Transverse colon (tissue), 4 donors: ENCODE data around the gene SYCP2. TPM values are rescaled to one million over a fixed set of nuclear protein-coding genes. Genes with fewer than 3 reads are reported as not detected.
A peak's percentile ranks its signal among the peaks of the same experiment; 100 is the strongest.
"Not testable (repeated sequence)": the region's sequence is repeated elsewhere in the genome, so short reads cannot be mapped to it uniquely, and the experiment has no call there.

ENCODE experiments used
- DNase-seq: peaks from one replicate; pipeline ENCODE4 v3.0.0-alpha.2; 2019
- H3K27ac ChIP-seq, 4 donors: fragments of 200-600 bp; sonication (generic); 2 replicates each; pipeline ENCODE4 v1.5.1; 2016 to 2018; ENCODE audit warnings: inconsistent platforms in 4 of 4
- H3K27me3 ChIP-seq: fragments of 200-600 bp; sonication (generic); 2 replicates; pipeline ENCODE4 v1.5.1; 2017; ENCODE audit warnings: inconsistent platforms
- H3K36me3 ChIP-seq, 4 donors: fragments of 200-600 bp; sonication (generic); 2 replicates each; pipeline ENCODE4 v1.5.1; 2017 to 2019; ENCODE audit warnings: inconsistent platforms in 4 of 4
- H3K4me1 ChIP-seq, 4 donors: fragments of 200-600 bp; sonication (generic); 2 replicates each; pipeline ENCODE4 v1.5.1; 2017 to 2020; ENCODE audit warnings: inconsistent platforms in 4 of 4
- H3K4me3 ChIP-seq, 4 donors: fragments of 200-600 bp; sonication (generic); 1 replicate in 1 of 4; 2 replicates in 3 of 4; pipeline versions ENCODE4 v1.5.1 to v1.6.1; 2017 to 2019; ENCODE audit warnings: inconsistent platforms in 4 of 4
- H3K9me3 ChIP-seq, 2 donors: fragments of 200-600 bp; sonication (generic); 2 replicates each; pipeline ENCODE4 v1.5.1; 2017 to 2019; ENCODE audit warnings: inconsistent platforms in 2 of 2
- CTCF ChIP-seq, 5 experiments: fragments of 200-600 bp in 3 of 5; fragments of 450-650 bp in 2 of 5; sonication (generic) in 3 of 5; IDR thresholded peaks; 1 replicate in 2 of 5; 2 replicates in 3 of 5; pipeline ENCODE4 v1.5.1; 2016 to 2017; ENCODE audit warnings: antibody characterized with exemption in 5 of 5, inconsistent platforms in 3 of 5, mild to moderate bottlenecking in 2 of 5, moderate library complexity in 1 of 5
- EP300 ChIP-seq: sonication (generic); formaldehyde crosslinking; IDR thresholded peaks from one replicate; pipeline ENCODE4 v1.6.1; 2017; ENCODE audit warnings: antibody characterized with exemption, low read depth
- POLR2A ChIP-seq: fragments of 450-650 bp; IDR thresholded peaks from one replicate; pipeline ENCODE4 v1.6.1; 2016; ENCODE audit warnings: antibody characterized with exemption, mild to moderate bottlenecking, moderate library complexity
- POLR2AphosphoS5 ChIP-seq, 3 donors: sonication (generic); formaldehyde crosslinking; IDR thresholded peaks; one replicate each; pipeline ENCODE4 v1.6.1; 2016; ENCODE audit warnings: antibody characterized with exemption in 3 of 3
- WGBS, 2 donors: methylation state at CpG; one replicate each; pipeline ENCODE4 v1.1.5; 2018; ENCODE audit warnings: low coverage in 1 of 2; 5-methylcytosine and 5-hydroxymethylcytosine counted together
- in situ Hi-C, 4 donors: fragments of 200-750 bp; cut with MboI; loops; one replicate each; pipeline versions ENCODE4 v1.15.0 to v1.15.1; 2017; ENCODE audit warnings: low sequenced_read_pairs in 3 of 4, low pct_ligation_motif_present in 1 of 4, low pct_unique_long_range_greater_than_20kb in 1 of 4
- intact Hi-C: fragments of 100-400 bp; cut with DNase I; formaldehyde crosslinking; loops from one replicate; pipeline ENCODE4 v1.15.1; 2023; ENCODE audit warnings: low total_unique reads
- total RNA-seq, 4 donors: library from RNA; depleted of rRNA; stranded (reverse); fragments of >200 nt; gene quantifications; one replicate each; pipeline ENCODE4 v1.1.0, GENCODE V29; 2016

The SYCP2 gene
- total RNA-seq, 4 donors from 2014 or later: 0.82 to 1.1 TPM; not detected in 2

- Histone ChIP-seq H3K4me1 (no peaks in the 10 kb centered on the region), H3K4me3 (no peak overlapping the region), H3K27ac (no peak overlapping the region), H3K9me3 (no peaks in the 10 kb centered on the region), H3K27me3 (no peaks in the 10 kb centered on the region), H3K36me3 (no peaks in the 10 kb centered on the region)
- WGBS, 2 donors: 80 to 81% methylated on average over 4 of the region's 4 CpGs
- in situ Hi-C loops: no loop called here
- TF ChIP-seq POLR2A: no peak
- TF ChIP-seq EP300: no peak
- no peak for TF ChIP-seq CTCF (IDR thresholded peaks at IDR 0.05)
- TF ChIP-seq POLR2AphosphoS5 (IDR thresholded peaks at IDR 0.05): no peak
- intact Hi-C loops: no loop called here
- DNase-seq: no peak
Measured at GRCh38 chr20:59861401-59861800, 72.0 kb downstream of the SYCP2 start.

- no peak for TF ChIP-seq POLR2AphosphoS5 (IDR thresholded peaks at IDR 0.05)
- TF ChIP-seq EP300: no peak
- TF ChIP-seq POLR2A: no peak
- no peak for TF ChIP-seq CTCF (IDR thresholded peaks at IDR 0.05)
- no peak overlapping the region for H3K27ac ChIP-seq
- no peaks in the 10 kb centered on the region for H3K9me3 ChIP-seq
- intact Hi-C loops (no loop called here), in situ Hi-C loops (no loop called here)
- H3K27me3 ChIP-seq: no peaks in the 10 kb centered on the region
- no peaks in the 10 kb centered on the region for H3K4me1 ChIP-seq
- DNase-seq: no peak
- 83 to 90% methylated on average over 2 to 5 of the region's 5 CpGs for WGBS, 2 donors
- H3K4me3 ChIP-seq: no peak overlapping the region
- H3K36me3 ChIP-seq: no peaks in the 10 kb centered on the region
Measured at GRCh38 chr20:59858425-59858824, 75.0 kb downstream of the SYCP2 start.

- Histone ChIP-seq H3K27ac (no peak overlapping the region), H3K27me3 (no peaks in the 10 kb centered on the region), H3K4me1 (no peaks in the 10 kb centered on the region), H3K4me3 (no peak overlapping the region), H3K9me3 (no peaks in the 10 kb centered on the region), H3K36me3 (no peaks in the 10 kb centered on the region)
- intact Hi-C loops (no loop called here), in situ Hi-C loops (no loop called here)
- DNase-seq: no peak
- WGBS, 2 donors: 57 to 100% methylated on average over 1 to 2 of the region's 2 CpGs
- TF ChIP-seq POLR2AphosphoS5 (IDR thresholded peaks at IDR 0.05): no peak
- TF ChIP-seq EP300: no peak
Measured at GRCh38 chr20:59857966-59858365, 75.5 kb downstream of the SYCP2 start.

- intact Hi-C loops, in situ Hi-C loops, H3K27ac ChIP-seq, H3K9me3 ChIP-seq, H3K27me3 ChIP-seq, H3K4me1 ChIP-seq, H3K36me3 ChIP-seq, DNase-seq, H3K4me3 ChIP-seq: not testable (repeated sequence)
- 64 to 82% methylated on average over 5 of the region's 5 CpGs for WGBS, 2 donors
Measured at GRCh38 chr20:59856941-59857340, 76.5 kb downstream of the SYCP2 start.

GRCh38 chr20:59856526-59856925 lies 76.9 kb downstream of the SYCP2 start:
- 100% methylated on average over 1 of the region's 1 CpG for WGBS, 2 donors
- H3K27me3 ChIP-seq, H3K9me3 ChIP-seq, H3K4me3 ChIP-seq, DNase-seq, H3K36me3 ChIP-seq, H3K27ac ChIP-seq, H3K4me1 ChIP-seq, intact Hi-C loops, in situ Hi-C loops: not testable (repeated sequence)

GRCh38 chr20:59850018-59850641 lies 83.3 kb downstream of the SYCP2 start:
- H3K4me1 ChIP-seq: no peaks in the 10 kb centered on the region
- DNase-seq: no peak
- no peaks in the 10 kb centered on the region for H3K36me3 ChIP-seq
- no peaks in the 10 kb centered on the region for H3K9me3 ChIP-seq
- H3K4me3 ChIP-seq: no peak overlapping the region
- H3K27me3 ChIP-seq: no peaks in the 10 kb centered on the region
- 51 to 63% methylated on average over 5 to 7 of the region's 7 CpGs for WGBS, 2 donors
- in situ Hi-C loops (loop anchor here in 2 of 4 donors (5.0 kb wide), 1 partner anchor 63 kb away; no protein-coding TSS in a partner anchor), intact Hi-C loops (no loop called here)
- TF ChIP-seq POLR2AphosphoS5 (IDR thresholded peaks at IDR 0.05) (no peak), CTCF (IDR thresholded peaks at IDR 0.05) (peak; percentile 69 to 82 (median 77))
- no peak overlapping the region for H3K27ac ChIP-seq
